KOPT-K1 (cell line): ENCODE results near the gene CST9.
"Not testable (repeated sequence)": the region's sequence is repeated elsewhere in the genome, so short reads cannot be mapped to it uniquely, and the experiment has no call there.

ENCODE experiments used
- H3K27ac ChIP-seq: fragments of 200-600 bp; sonication (generic); 2 replicates; pipeline ENCODE4 v1.5.1; 2016; ENCODE audit warnings: antibody characterized with exemption, mild to moderate bottlenecking, low read depth, low read length; ENCODE audit not compliant: poor library complexity, severe bottlenecking
- H3K36me3 ChIP-seq: fragments of 200-600 bp; sonication (generic); 2 replicates; pipeline ENCODE4 v1.5.1; 2017; ENCODE audit warnings: antibody characterized with exemption, mild to moderate bottlenecking, low read length, moderate library complexity; ENCODE audit not compliant: insufficient read depth
- H3K9me3 ChIP-seq: fragments of 200-600 bp; sonication (generic); 2 replicates; pipeline ENCODE4 v1.5.1; 2017; ENCODE audit warnings: antibody characterized with exemption, low read length, mild to moderate bottlenecking; ENCODE audit not compliant: insufficient read depth, poor library complexity, severe bottlenecking

Gene CST9

GRCh38 chr20:23595941-23596340 lies 9.8 kb downstream of the CST9 start:
- Histone ChIP-seq H3K9me3 (no peaks in the 10 kb centered on the region), H3K27ac (no peak overlapping the region), H3K36me3 (no peaks in the 10 kb centered on the region)

GRCh38 chr20:23588434-23589403 lies 17.0 kb downstream of the CST9 start:
- no peak overlapping the region for H3K27ac ChIP-seq
- H3K9me3 ChIP-seq, result no peaks in the 10 kb centered on the region
- H3K36me3 ChIP-seq, result no peaks in the 10 kb centered on the region

GRCh38 chr20:23587631-23588030 lies 18.1 kb downstream of the CST9 start:
- H3K9me3 ChIP-seq, result no peaks in the 10 kb centered on the region
- no peak overlapping the region for H3K27ac ChIP-seq
- H3K36me3 ChIP-seq, result no peaks in the 10 kb centered on the region

- no peak overlapping the region for H3K27ac ChIP-seq
- H3K36me3 ChIP-seq, result no peaks in the 10 kb centered on the region
- no peaks in the 10 kb centered on the region for H3K9me3 ChIP-seq
Measured at GRCh38 chr20:23586735-23587525, 18.8 kb downstream of the CST9 start.

GRCh38 chr20:23585808-23586734 lies 19.6 kb downstream of the CST9 start:
- no peak overlapping the region for H3K27ac ChIP-seq
- H3K9me3 ChIP-seq, result no peaks in the 10 kb centered on the region
- H3K36me3 ChIP-seq, result no peaks in the 10 kb centered on the region

- Histone ChIP-seq H3K36me3 (no peaks in the 10 kb centered on the region), H3K9me3 (no peaks in the 10 kb centered on the region), H3K27ac (no peak overlapping the region)
Measured at GRCh38 chr20:23585449-23585807, 20.3 kb downstream of the CST9 start.

- Histone ChIP-seq H3K9me3 (no peaks in the 10 kb centered on the region), H3K36me3 (no peaks in the 10 kb centered on the region), H3K27ac (no peak overlapping the region)
Measured at GRCh38 chr20:23584434-23585199, 21.1 kb downstream of the CST9 start.

- no peaks in the 10 kb centered on the region for H3K9me3 ChIP-seq
- H3K36me3 ChIP-seq, result no peaks in the 10 kb centered on the region
- no peak overlapping the region for H3K27ac ChIP-seq
Measured at GRCh38 chr20:23583526-23583925, 22.2 kb downstream of the CST9 start.

- H3K36me3 ChIP-seq, result no peaks in the 10 kb centered on the region
- H3K9me3 ChIP-seq, result no peaks in the 10 kb centered on the region
- no peak overlapping the region for H3K27ac ChIP-seq
Measured at GRCh38 chr20:23582293-23582692, 23.4 kb downstream of the CST9 start.

GRCh38 chr20:23581833-23582232 lies 23.9 kb downstream of the CST9 start:
- H3K9me3 ChIP-seq, H3K27ac ChIP-seq, H3K36me3 ChIP-seq: not testable (repeated sequence)

- H3K27ac ChIP-seq, result no peak overlapping the region
- H3K9me3 ChIP-seq, result no peaks in the 10 kb centered on the region
- no peaks in the 10 kb centered on the region for H3K36me3 ChIP-seq
Measured at GRCh38 chr20:23574977-23575376, 30.7 kb downstream of the CST9 start.

GRCh38 chr20:23570178-23570760 lies 35.4 kb downstream of the CST9 start:
- no peak overlapping the region for H3K27ac ChIP-seq
- no peaks in the 10 kb centered on the region for H3K36me3 ChIP-seq
- H3K9me3 ChIP-seq, result no peaks in the 10 kb centered on the region

GRCh38 chr20:23569570-23569969 lies 36.1 kb downstream of the CST9 start:
- H3K9me3 ChIP-seq, result no peaks in the 10 kb centered on the region

GRCh38 chr20:23568971-23569330 lies 36.8 kb downstream of the CST9 start:
- Histone ChIP-seq H3K36me3 (no peaks in the 10 kb centered on the region), H3K9me3 (no peaks in the 10 kb centered on the region), H3K27ac (no peak overlapping the region)

More at GRCh38 chr20:23569570-23569969, 36.1 kb downstream of the CST9 start:
- Histone ChIP-seq H3K27ac (no peak overlapping the region), H3K36me3 (no peaks in the 10 kb centered on the region)
